ENCODE data around the gene PAQR9. TPM values are rescaled to one million over a fixed set of nuclear protein-coding genes. Genes with fewer than 3 reads are reported as not detected.

The PAQR9 gene
- total and polyA plus RNA-seq, 2 of the 13 experiments (the other 11 are each of a cell fraction or from before 2014, with no cell fraction given), result 3.7 to 10.3 TPM

DNA sequence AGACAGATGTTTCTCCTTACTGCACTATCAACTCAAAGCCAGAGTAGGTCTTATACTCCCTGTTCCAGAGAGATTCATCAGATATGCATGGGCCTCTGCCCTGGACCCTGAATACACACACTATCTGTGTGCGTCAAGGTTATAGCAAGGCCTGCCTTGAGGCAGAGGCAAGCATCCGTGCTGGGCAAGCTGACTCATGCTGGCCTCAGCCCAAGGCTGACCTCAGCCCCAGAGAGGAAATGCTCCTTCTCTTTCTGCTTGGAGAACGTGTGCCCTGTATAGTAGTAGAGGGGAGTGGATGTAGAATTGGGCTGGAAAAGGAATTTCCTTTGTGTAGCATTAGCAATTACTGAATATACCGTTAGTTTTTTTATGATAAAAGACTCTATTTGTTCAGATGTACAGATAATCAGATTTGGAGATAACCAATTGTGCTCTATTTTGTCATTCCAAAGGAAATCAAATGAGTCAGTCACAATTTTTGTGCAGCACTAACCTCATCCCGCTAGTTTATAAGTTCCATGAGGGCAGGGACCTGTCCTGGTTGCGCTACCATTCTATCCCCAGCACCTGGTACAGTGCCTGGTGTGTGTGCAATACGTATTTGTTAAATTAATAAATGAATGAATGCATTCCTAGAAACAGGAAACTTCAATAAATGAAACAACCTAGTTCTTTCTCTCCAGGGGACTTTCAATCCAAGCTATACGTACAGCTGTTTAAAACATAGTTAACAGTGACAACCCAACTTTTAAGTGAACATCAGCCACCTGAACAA is 13.3 kb upstream of the PAQR9 start (continued):
- TF ChIP-seq, protein P1, sequence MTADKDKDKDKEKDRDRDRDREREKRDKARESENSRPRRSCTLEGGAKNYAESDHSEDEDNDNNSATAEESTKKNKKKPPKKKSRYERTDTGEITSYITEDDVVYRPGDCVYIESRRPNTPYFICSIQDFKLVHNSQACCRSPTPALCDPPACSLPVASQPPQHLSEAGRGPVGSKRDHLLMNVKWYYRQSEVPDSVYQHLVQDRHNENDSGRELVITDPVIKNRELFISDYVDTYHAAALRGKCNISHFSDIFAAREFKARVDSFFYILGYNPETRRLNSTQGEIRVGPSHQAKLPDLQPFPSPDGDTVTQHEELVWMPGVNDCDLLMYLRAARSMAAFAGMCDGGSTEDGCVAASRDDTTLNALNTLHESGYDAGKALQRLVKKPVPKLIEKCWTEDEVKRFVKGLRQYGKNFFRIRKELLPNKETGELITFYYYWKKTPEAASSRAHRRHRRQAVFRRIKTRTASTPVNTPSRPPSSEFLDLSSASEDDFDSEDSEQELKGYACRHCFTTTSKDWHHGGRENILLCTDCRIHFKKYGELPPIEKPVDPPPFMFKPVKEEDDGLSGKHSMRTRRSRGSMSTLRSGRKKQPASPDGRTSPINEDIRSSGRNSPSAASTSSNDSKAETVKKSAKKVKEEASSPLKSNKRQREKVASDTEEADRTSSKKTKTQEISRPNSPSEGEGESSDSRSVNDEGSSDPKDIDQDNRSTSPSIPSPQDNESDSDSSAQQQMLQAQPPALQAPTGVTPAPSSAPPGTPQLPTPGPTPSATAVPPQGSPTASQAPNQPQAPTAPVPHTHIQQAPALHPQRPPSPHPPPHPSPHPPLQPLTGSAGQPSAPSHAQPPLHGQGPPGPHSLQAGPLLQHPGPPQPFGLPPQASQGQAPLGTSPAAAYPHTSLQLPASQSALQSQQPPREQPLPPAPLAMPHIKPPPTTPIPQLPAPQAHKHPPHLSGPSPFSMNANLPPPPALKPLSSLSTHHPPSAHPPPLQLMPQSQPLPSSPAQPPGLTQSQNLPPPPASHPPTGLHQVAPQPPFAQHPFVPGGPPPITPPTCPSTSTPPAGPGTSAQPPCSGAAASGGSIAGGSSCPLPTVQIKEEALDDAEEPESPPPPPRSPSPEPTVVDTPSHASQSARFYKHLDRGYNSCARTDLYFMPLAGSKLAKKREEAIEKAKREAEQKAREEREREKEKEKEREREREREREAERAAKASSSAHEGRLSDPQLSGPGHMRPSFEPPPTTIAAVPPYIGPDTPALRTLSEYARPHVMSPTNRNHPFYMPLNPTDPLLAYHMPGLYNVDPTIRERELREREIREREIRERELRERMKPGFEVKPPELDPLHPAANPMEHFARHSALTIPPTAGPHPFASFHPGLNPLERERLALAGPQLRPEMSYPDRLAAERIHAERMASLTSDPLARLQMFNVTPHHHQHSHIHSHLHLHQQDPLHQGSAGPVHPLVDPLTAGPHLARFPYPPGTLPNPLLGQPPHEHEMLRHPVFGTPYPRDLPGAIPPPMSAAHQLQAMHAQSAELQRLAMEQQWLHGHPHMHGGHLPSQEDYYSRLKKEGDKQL (CRISPR knock-in tag; IDR thresholded peaks at IDR 0.05; ENCODE audit: low read depth), result no peak
- TF ChIP-seq, protein P2, sequence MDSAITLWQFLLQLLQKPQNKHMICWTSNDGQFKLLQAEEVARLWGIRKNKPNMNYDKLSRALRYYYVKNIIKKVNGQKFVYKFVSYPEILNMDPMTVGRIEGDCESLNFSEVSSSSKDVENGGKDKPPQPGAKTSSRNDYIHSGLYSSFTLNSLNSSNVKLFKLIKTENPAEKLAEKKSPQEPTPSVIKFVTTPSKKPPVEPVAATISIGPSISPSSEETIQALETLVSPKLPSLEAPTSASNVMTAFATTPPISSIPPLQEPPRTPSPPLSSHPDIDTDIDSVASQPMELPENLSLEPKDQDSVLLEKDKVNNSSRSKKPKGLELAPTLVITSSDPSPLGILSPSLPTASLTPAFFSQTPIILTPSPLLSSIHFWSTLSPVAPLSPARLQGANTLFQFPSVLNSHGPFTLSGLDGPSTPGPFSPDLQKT (CRISPR knock-in tag; IDR thresholded peaks at IDR 0.05; ENCODE audit: borderline replicate concordance), result no peak
- TF ChIP-seq ZNF850 (CRISPR knock-in tag; conservative IDR thresholded peaks at IDR 0.05), result no peak
- TF ChIP-seq, protein P3, sequence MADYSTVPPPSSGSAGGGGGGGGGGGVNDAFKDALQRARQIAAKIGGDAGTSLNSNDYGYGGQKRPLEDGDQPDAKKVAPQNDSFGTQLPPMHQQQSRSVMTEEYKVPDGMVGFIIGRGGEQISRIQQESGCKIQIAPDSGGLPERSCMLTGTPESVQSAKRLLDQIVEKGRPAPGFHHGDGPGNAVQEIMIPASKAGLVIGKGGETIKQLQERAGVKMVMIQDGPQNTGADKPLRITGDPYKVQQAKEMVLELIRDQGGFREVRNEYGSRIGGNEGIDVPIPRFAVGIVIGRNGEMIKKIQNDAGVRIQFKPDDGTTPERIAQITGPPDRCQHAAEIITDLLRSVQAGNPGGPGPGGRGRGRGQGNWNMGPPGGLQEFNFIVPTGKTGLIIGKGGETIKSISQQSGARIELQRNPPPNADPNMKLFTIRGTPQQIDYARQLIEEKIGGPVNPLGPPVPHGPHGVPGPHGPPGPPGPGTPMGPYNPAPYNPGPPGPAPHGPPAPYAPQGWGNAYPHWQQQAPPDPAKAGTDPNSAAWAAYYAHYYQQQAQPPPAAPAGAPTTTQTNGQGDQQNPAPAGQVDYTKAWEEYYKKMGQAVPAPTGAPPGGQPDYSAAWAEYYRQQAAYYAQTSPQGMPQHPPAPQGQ (CRISPR knock-in tag; IDR thresholded peaks at IDR 0.05; ENCODE audit: borderline replicate concordance), result no peak
- peak; percentile 78 for TF ChIP-seq DPF2 (CRISPR knock-in tag; IDR thresholded peaks at IDR 0.05; ENCODE audit: borderline replicate concordance, low read depth)
- TF ChIP-seq, protein P4, sequence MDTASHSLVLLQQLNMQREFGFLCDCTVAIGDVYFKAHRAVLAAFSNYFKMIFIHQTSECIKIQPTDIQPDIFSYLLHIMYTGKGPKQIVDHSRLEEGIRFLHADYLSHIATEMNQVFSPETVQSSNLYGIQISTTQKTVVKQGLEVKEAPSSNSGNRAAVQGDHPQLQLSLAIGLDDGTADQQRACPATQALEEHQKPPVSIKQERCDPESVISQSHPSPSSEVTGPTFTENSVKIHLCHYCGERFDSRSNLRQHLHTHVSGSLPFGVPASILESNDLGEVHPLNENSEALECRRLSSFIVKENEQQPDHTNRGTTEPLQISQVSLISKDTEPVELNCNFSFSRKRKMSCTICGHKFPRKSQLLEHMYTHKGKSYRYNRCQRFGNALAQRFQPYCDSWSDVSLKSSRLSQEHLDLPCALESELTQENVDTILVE (CRISPR knock-in tag; IDR thresholded peaks at IDR 0.05), result no peak
- TF ChIP-seq, protein P5, sequence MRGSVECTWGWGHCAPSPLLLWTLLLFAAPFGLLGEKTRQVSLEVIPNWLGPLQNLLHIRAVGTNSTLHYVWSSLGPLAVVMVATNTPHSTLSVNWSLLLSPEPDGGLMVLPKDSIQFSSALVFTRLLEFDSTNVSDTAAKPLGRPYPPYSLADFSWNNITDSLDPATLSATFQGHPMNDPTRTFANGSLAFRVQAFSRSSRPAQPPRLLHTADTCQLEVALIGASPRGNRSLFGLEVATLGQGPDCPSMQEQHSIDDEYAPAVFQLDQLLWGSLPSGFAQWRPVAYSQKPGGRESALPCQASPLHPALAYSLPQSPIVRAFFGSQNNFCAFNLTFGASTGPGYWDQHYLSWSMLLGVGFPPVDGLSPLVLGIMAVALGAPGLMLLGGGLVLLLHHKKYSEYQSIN (CRISPR knock-in tag; IDR thresholded peaks at IDR 0.05; ENCODE audit: borderline replicate concordance), result no peak
- TF ChIP-seq PAX8 (CRISPR knock-in tag; IDR thresholded peaks at IDR 0.05; ENCODE audit: borderline replicate concordance), result no peak
- TF ChIP-seq GABPA (IDR thresholded peaks at IDR 0.05; ENCODE audit: low read depth, low read length), result no peak
- TF ChIP-seq GABPA (CRISPR knock-in tag; IDR thresholded peaks at IDR 0.05; ENCODE audit: low read depth), result no peak
- TF ChIP-seq HOXA5 (CRISPR knock-in tag; IDR thresholded peaks at IDR 0.05), result no peak
- TF ChIP-seq, protein P6, sequence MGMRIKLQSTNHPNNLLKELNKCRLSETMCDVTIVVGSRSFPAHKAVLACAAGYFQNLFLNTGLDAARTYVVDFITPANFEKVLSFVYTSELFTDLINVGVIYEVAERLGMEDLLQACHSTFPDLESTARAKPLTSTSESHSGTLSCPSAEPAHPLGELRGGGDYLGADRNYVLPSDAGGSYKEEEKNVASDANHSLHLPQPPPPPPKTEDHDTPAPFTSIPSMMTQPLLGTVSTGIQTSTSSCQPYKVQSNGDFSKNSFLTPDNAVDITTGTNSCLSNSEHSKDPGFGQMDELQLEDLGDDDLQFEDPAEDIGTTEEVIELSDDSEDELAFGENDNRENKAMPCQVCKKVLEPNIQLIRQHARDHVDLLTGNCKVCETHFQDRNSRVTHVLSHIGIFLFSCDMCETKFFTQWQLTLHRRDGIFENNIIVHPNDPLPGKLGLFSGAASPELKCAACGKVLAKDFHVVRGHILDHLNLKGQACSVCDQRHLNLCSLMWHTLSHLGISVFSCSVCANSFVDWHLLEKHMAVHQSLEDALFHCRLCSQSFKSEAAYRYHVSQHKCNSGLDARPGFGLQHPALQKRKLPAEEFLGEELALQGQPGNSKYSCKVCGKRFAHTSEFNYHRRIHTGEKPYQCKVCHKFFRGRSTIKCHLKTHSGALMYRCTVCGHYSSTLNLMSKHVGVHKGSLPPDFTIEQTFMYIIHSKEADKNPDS (CRISPR knock-in tag; IDR thresholded peaks at IDR 0.05), result no peak
- TF ChIP-seq ZBTB1 (CRISPR knock-in tag; IDR thresholded peaks at IDR 0.05; ENCODE audit: borderline replicate concordance), result no peak
- TF ChIP-seq ZNF430 (CRISPR knock-in tag; IDR thresholded peaks at IDR 0.05), result no peak
- no peak for TF ChIP-seq SNAPC2 (CRISPR knock-in tag; IDR thresholded peaks at IDR 0.05)
- no peak for TF ChIP-seq POLR2A (IDR thresholded peaks at IDR 0.05; ENCODE audit: insufficient read depth in 1 of 2, low read depth in 2 of 2, low read length in 2 of 2)
